H9 (cell line): ENCODE measurements around the gene OR56A4. TPM values are rescaled to one million over a fixed set of nuclear protein-coding genes. Genes with fewer than 3 reads are reported as not detected.
A peak's percentile ranks its signal among the peaks of the same experiment; 100 is the strongest.

Experiments used
- DNase-seq: peaks from one replicate; pipeline ENCODE4 v3.0.0-alpha.2; 2017
- H2AFZ ChIP-seq: one replicate; pipeline ENCODE4 v1.6.1; 2013; ENCODE audit warnings: mild to moderate bottlenecking, low read length, control low read depth, moderate library complexity
- H2AK5ac ChIP-seq: 2 replicates; pipeline ENCODE4 v1.6.1; 2013; ENCODE audit warnings: low read length, control low read depth, mixed read lengths; ENCODE audit not compliant: insufficient read length
- H2BK120ac ChIP-seq: one replicate; pipeline ENCODE4 v1.6.1; 2013; ENCODE audit warnings: low read depth, mild to moderate bottlenecking, low read length, control low read depth, inconsistent platforms; ENCODE audit not compliant: poor library complexity, severe bottlenecking
- H2BK12ac ChIP-seq: 2 replicates; pipeline ENCODE4 v1.6.1; 2013; ENCODE audit warnings: low read length, control low read depth, mixed read lengths, low read depth; ENCODE audit not compliant: insufficient read length
- H2BK15ac ChIP-seq: 2 replicates; pipeline ENCODE4 v1.6.1; 2013; ENCODE audit warnings: low read depth, low read length, control low read depth
- H2BK20ac ChIP-seq: one replicate; pipeline ENCODE4 v1.6.1; 2013; ENCODE audit warnings: low read depth, mild to moderate bottlenecking, low read length, control low read depth, inconsistent platforms; ENCODE audit not compliant: poor library complexity, severe bottlenecking
- H2BK5ac ChIP-seq: 2 replicates; pipeline ENCODE4 v1.6.1; 2013; ENCODE audit warnings: low read length, control low read depth, mixed read lengths; ENCODE audit not compliant: insufficient read length
- H3K14ac ChIP-seq: 2 replicates; pipeline ENCODE4 v1.6.1; 2013; ENCODE audit warnings: low read length, control low read depth; ENCODE audit not compliant: insufficient read depth
- H3K18ac ChIP-seq: 2 replicates; pipeline ENCODE4 v1.6.1; 2013; ENCODE audit warnings: low read depth, mild to moderate bottlenecking, mixed read lengths, low read length, control low read depth; ENCODE audit not compliant: insufficient read length
- H3K23ac ChIP-seq: 2 replicates; pipeline ENCODE4 v1.6.1; 2013; ENCODE audit warnings: low read length, control low read depth, mixed read lengths, low read depth; ENCODE audit not compliant: insufficient read length
- H3K23me2 ChIP-seq: 2 replicates; pipeline ENCODE4 v1.6.1; 2013; ENCODE audit warnings: low read depth, mild to moderate bottlenecking, mixed read lengths, low read length, control low read depth; ENCODE audit not compliant: insufficient read length, poor library complexity, severe bottlenecking
- H3K27ac ChIP-seq: 2 replicates; pipeline ENCODE4 v1.5.1; 2013; ENCODE audit warnings: low read length, control low read depth, mixed read lengths, low read depth; ENCODE audit not compliant: insufficient read length
- H3K27me3 ChIP-seq: 2 replicates; pipeline ENCODE4 v1.6.1; 2013; ENCODE audit warnings: low read length, control low read depth, inconsistent platforms; ENCODE audit not compliant: insufficient read depth
- H3K4ac ChIP-seq: 2 replicates; pipeline ENCODE4 v1.6.1; 2013; ENCODE audit warnings: low read depth, mild to moderate bottlenecking, control low read depth, inconsistent platforms, low read length, moderate library complexity
- H3K4me1 ChIP-seq: 2 replicates; pipeline ENCODE4 v1.6.1; 2013; ENCODE audit warnings: low read length, control low read depth, inconsistent platforms; ENCODE audit not compliant: insufficient read depth
- H3K4me2 ChIP-seq: 2 replicates; pipeline ENCODE4 v1.6.1; 2013; ENCODE audit warnings: low read length, control low read depth, mixed read lengths; ENCODE audit not compliant: insufficient read length, insufficient read depth
- H3K56ac ChIP-seq: 2 replicates; pipeline ENCODE4 v1.6.1; 2013; ENCODE audit warnings: low read depth, mild to moderate bottlenecking, mixed read lengths, low read length, control low read depth; ENCODE audit not compliant: insufficient read length
- H3K79me1 ChIP-seq: 2 replicates; pipeline ENCODE4 v1.6.1; 2013; ENCODE audit warnings: low read depth, mild to moderate bottlenecking, moderate library complexity, low read length, control low read depth, inconsistent platforms; ENCODE audit not compliant: insufficient read depth, poor library complexity, severe bottlenecking
- H3K79me2 ChIP-seq: 2 replicates; pipeline ENCODE4 v1.6.1; 2013; ENCODE audit warnings: low read length, control low read depth, inconsistent platforms; ENCODE audit not compliant: insufficient read depth
- H3K9ac ChIP-seq: 2 replicates; pipeline ENCODE4 v1.6.1; 2013; ENCODE audit warnings: low read length, control low read depth, mixed read lengths; ENCODE audit not compliant: insufficient read length; ENCODE audit errors: extremely low read depth
- H3K9me3 ChIP-seq: one replicate; pipeline ENCODE4 v1.6.1; 2013; ENCODE audit warnings: low read depth, low read length, inconsistent platforms; ENCODE audit not compliant: control insufficient read depth
- H3T11ph ChIP-seq: one replicate; pipeline ENCODE4 v1.6.1; 2013; ENCODE audit warnings: mild to moderate bottlenecking, low read length, control low read depth, inconsistent platforms
- H4K20me1 ChIP-seq: one replicate; pipeline ENCODE4 v1.6.1; 2013; ENCODE audit not compliant: control insufficient read depth, insufficient read length, insufficient read depth
- H4K5ac ChIP-seq: 2 replicates; pipeline ENCODE4 v1.6.1; 2013; ENCODE audit warnings: low read depth, mild to moderate bottlenecking, mixed read lengths, low read length, control low read depth; ENCODE audit not compliant: insufficient read length
- H4K8ac ChIP-seq: replicated peaks from 2 replicates; pipeline ENCODE4 v1.6.1; 2013; ENCODE audit warnings: low read length, control low read depth, mixed read lengths, low read depth; ENCODE audit not compliant: insufficient read length
- H4K91ac ChIP-seq: 2 replicates; pipeline ENCODE4 v1.6.1; 2013; ENCODE audit warnings: low read depth, mild to moderate bottlenecking, moderate library complexity, mixed read lengths, low read length, control low read depth; ENCODE audit not compliant: insufficient read length
- H3K27ac Mint-ChIP-seq, 3 experiments: 2 replicates in 2 of 3; 3 replicates in 1 of 3; pipeline ENCODE4 v1.8.0; 2020 to 2021; ENCODE audit warnings: mixed read lengths in 3 of 3, mild to moderate bottlenecking in 1 of 3, moderate library complexity in 1 of 3
- H3K27me3 Mint-ChIP-seq: 2 replicates; pipeline ENCODE4 v1.8.0; 2021; ENCODE audit warnings: low read depth, mild to moderate bottlenecking, moderate library complexity, mixed read lengths
- H3K36me3 Mint-ChIP-seq, 3 experiments: 2 replicates in 2 of 3; 3 replicates in 1 of 3; pipeline ENCODE4 v1.8.0; 2020 to 2021; ENCODE audit warnings: low read depth in 3 of 3, mixed read lengths in 3 of 3; ENCODE audit not compliant: insufficient read depth in 1 of 3
- H3K4me1 Mint-ChIP-seq, 2 experiments: 2 replicates each; pipeline ENCODE4 v1.8.0; 2020; ENCODE audit warnings: mixed read lengths in 2 of 2
- H3K4me3 Mint-ChIP-seq, 2 experiments: 2 replicates in 1 of 2; 3 replicates in 1 of 2; pipeline ENCODE4 v1.8.0; 2020 to 2021; ENCODE audit warnings: mild to moderate bottlenecking in 2 of 2, mixed read lengths in 2 of 2, moderate library complexity in 1 of 2
- H3K9me3 Mint-ChIP-seq, 2 experiments: 2 replicates in 1 of 2; 3 replicates in 1 of 2; pipeline ENCODE4 v1.8.0; 2020; ENCODE audit warnings: mild to moderate bottlenecking in 2 of 2, mixed read lengths in 2 of 2, moderate library complexity in 1 of 2
- CTCF ChIP-seq: fragments of 200-600 bp; sonication (generic); conservative IDR thresholded peaks from 3 replicates; pipeline ENCODE4 v1.8.0; 2021; ENCODE audit warnings: antibody characterized with exemption, mild to moderate bottlenecking
- WGBS: extraction: QIAGEN DNeasy Blood & Tissue Kit; methylation state at CpG from one replicate; pipeline ENCODE4 v1.1.7; 2013; ENCODE audit warnings: missing lambda C conversion rate, low lambda C conversion rate, mixed read lengths; ENCODE audit not compliant: insufficient read length; ENCODE audit errors: extremely low coverage; 5-methylcytosine and 5-hydroxymethylcytosine counted together
- total RNA-seq: library from RNA; stranded (reverse); gene quantifications from 2 replicates; pipeline ENCODE4 v1.2.1, GENCODE V29; 2021

Gene OR56A4
- total RNA-seq, 1 experiment from 2014 or later: not detected

GRCh38 chr11:5986885-5987284 is 19.9 kb downstream of the OR56A4 start, which contains the start of gene OR52L1:
Gene OR52L1, minus strand, starts transcription at chr11:5986985. Its CDS starts 55 bp downstream, at chr11:5986930.
- H3T11ph ChIP-seq: no peak within 1 kb of the TSS
- H3K27me3 ChIP-seq: no peaks in the 10 kb centered on the region
- H3K56ac ChIP-seq: no peak within 1 kb of the TSS
- H2BK5ac ChIP-seq: no peak within 1 kb of the TSS
- H4K5ac ChIP-seq: peak within 1 kb of the TSS; percentile 86
- H3K14ac ChIP-seq: no peak within 1 kb of the TSS
- peaks cover 1% of the 10 kb centered on the region; the same call in 1 of the 2 replicates for H3K27me3 Mint-ChIP-seq
- H3K36me3 Mint-ChIP-seq: no peaks in the 10 kb centered on the region
- H3K4me1 Mint-ChIP-seq: no peaks in the 10 kb centered on the region
- no peak within 1 kb of the TSS for H4K8ac ChIP-seq
- no peaks in the 10 kb centered on the region; a peak in 1 of 5 replicates for H3K9me3 Mint-ChIP-seq
- H3K4me1 ChIP-seq: no peaks in the 10 kb centered on the region
- H3K79me1 ChIP-seq: no peaks in the 10 kb centered on the region
- H2AFZ ChIP-seq: no peak within 1 kb of the TSS
- no peak within 1 kb of the TSS for H2BK15ac ChIP-seq
- H3K18ac ChIP-seq: no peak within 1 kb of the TSS
- no peak within 1 kb of the TSS for H3K4ac ChIP-seq
- no peak within 1 kb of the TSS for H2BK120ac ChIP-seq
- no peaks in the 10 kb centered on the region for H3K79me2 ChIP-seq
- no peak within 1 kb of the TSS for H2BK20ac ChIP-seq
- H3K23me2 ChIP-seq: no peaks in the 10 kb centered on the region
- no peaks in the 10 kb centered on the region for H4K20me1 ChIP-seq
- no peak within 1 kb of the TSS for H4K91ac ChIP-seq
- H3K27ac ChIP-seq: no peak within 1 kb of the TSS
- no peaks in the 10 kb centered on the region for H3K9me3 ChIP-seq
- no peak for TF ChIP-seq CTCF
- no peak within 1 kb of the TSS for H3K4me3 Mint-ChIP-seq
- H3K27ac Mint-ChIP-seq: no peak within 1 kb of the TSS
- H3K9ac ChIP-seq: no peak within 1 kb of the TSS
- no peak within 1 kb of the TSS for H2AK5ac ChIP-seq
- WGBS: no CpG with 5 or more reads among the region's 1 CpG
- no peak within 1 kb of the TSS for H3K4me2 ChIP-seq
- H3K23ac ChIP-seq: no peak within 1 kb of the TSS
- no peak for DNase-seq
- H2BK12ac ChIP-seq: no peak within 1 kb of the TSS
